Measurements from ENCODE around the gene INAFM1. TPM values are rescaled to one million over a fixed set of nuclear protein-coding genes. Genes with fewer than 3 reads are reported as not detected.

INAFM1 gene
- total and polyA plus RNA-seq, 9 of the 15 experiments (the other 6 are each of a cell fraction or from before 2014, with no cell fraction given) = 0.71 to 30.9 (median 3.1) TPM

- TF ChIP-seq, protein P1, sequence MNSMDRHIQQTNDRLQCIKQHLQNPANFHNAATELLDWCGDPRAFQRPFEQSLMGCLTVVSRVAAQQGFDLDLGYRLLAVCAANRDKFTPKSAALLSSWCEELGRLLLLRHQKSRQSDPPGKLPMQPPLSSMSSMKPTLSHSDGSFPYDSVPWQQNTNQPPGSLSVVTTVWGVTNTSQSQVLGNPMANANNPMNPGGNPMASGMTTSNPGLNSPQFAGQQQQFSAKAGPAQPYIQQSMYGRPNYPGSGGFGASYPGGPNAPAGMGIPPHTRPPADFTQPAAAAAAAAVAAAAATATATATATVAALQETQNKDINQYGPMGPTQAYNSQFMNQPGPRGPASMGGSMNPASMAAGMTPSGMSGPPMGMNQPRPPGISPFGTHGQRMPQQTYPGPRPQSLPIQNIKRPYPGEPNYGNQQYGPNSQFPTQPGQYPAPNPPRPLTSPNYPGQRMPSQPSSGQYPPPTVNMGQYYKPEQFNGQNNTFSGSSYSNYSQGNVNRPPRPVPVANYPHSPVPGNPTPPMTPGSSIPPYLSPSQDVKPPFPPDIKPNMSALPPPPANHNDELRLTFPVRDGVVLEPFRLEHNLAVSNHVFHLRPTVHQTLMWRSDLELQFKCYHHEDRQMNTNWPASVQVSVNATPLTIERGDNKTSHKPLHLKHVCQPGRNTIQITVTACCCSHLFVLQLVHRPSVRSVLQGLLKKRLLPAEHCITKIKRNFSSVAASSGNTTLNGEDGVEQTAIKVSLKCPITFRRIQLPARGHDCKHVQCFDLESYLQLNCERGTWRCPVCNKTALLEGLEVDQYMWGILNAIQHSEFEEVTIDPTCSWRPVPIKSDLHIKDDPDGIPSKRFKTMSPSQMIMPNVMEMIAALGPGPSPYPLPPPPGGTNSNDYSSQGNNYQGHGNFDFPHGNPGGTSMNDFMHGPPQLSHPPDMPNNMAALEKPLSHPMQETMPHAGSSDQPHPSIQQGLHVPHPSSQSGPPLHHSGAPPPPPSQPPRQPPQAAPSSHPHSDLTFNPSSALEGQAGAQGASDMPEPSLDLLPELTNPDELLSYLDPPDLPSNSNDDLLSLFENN (IDR thresholded peaks at IDR 0.05; ENCODE audit: low read depth in 2 of 2, low read length in 2 of 2) = peak in 1 of 2 experiments; percentile 49; a peak in 2 of 4 replicates
- TF ChIP-seq ESRRA (IDR thresholded peaks at IDR 0.05; ENCODE audit: borderline replicate concordance, low read depth) (peak; percentile 68; the same call in 1 of the 2 replicates), CC2D1A (IDR thresholded peaks at IDR 0.05) (0 out of 2 replicates have a peak, but pooled peaks have one; percentile 82), HSF4 (CRISPR knock-in tag; IDR thresholded peaks at IDR 0.05; ENCODE audit: borderline replicate concordance) (no peak), XRCC4 (IDR thresholded peaks at IDR 0.05; ENCODE audit: extremely low read depth, insufficient read depth, insufficient read length) (no peak), ZNF740 (CRISPR knock-in tag; IDR thresholded peaks at IDR 0.05) (peak; percentile 88; the same call in 1 of the 2 replicates), ZNF740 (tag; IDR thresholded peaks at IDR 0.05) (peak in 1 of 2 experiments; percentile 96; a peak in 2 of 4 replicates), MTA3 (IDR thresholded peaks at IDR 0.05; ENCODE audit: borderline replicate concordance) (peak; percentile 73), ZNF282 (CRISPR knock-in tag; IDR thresholded peaks at IDR 0.05) (no peak), ZNF75A (CRISPR knock-in tag; IDR thresholded peaks at IDR 0.05) (no peak), UBTF (IDR thresholded peaks at IDR 0.05; ENCODE audit: borderline replicate concordance in 1 of 2, low read depth in 2 of 2, low read length in 2 of 2) (peak in 1 of 2 experiments; percentile 71; a peak in 2 of 4 replicates), CEBPZ (IDR thresholded peaks at IDR 0.05; ENCODE audit: borderline replicate concordance, low read depth, low read length) (no peak), SOX6 (IDR thresholded peaks at IDR 0.05) (no peak), RAD21 (CRISPR knock-in tag; conservative IDR thresholded peaks at IDR 0.05 in 1 of 2, IDR thresholded peaks at IDR 0.05 in 1 of 2) (no peak), RBM25 (IDR thresholded peaks at IDR 0.05; ENCODE audit: low read depth, low read length, severe bottlenecking) (peak; percentile 88)
Measured at GRCh38 chr19:47227352-47228167, 47.1 kb upstream of the INAFM1 start (continued).

All from K562 (cell line).